ENCODE data around the gene GSDMA.

Gene GSDMA

DNA sequence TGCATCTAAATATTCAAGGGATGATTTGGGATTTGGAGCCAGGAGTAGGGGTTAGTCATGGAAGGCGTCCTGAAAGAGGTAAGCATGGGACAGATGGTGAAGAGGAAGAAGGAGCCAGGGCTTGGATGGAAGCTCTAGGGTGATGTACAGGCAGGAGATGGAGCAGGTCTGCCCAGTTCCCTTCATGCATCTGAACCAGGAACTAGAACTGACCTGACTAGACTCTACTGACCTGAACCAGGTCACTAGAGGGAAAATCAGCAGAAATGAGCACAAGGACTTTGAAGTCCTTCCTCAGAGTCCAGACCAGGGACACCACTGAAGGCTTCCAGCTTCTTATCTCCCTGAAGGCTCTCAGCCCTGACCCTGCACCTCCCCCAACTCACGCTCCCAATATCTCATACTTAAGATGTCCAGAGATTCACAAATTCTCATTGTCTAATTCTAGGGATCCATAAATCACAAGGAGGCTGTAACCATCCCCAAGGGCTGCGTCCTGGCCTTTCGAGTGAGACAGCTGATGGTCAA lies 8.3 kb downstream of the GSDMA start:
- TF ChIP-seq, protein P1, sequence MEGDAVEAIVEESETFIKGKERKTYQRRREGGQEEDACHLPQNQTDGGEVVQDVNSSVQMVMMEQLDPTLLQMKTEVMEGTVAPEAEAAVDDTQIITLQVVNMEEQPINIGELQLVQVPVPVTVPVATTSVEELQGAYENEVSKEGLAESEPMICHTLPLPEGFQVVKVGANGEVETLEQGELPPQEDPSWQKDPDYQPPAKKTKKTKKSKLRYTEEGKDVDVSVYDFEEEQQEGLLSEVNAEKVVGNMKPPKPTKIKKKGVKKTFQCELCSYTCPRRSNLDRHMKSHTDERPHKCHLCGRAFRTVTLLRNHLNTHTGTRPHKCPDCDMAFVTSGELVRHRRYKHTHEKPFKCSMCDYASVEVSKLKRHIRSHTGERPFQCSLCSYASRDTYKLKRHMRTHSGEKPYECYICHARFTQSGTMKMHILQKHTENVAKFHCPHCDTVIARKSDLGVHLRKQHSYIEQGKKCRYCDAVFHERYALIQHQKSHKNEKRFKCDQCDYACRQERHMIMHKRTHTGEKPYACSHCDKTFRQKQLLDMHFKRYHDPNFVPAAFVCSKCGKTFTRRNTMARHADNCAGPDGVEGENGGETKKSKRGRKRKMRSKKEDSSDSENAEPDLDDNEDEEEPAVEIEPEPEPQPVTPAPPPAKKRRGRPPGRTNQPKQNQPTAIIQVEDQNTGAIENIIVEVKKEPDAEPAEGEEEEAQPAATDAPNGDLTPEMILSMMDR (IDR thresholded peaks at IDR 0.05; ENCODE audit: insufficient read depth, low read depth, low read length, missing control alignments), result no peak
- H3K4me3 ChIP-seq (ENCODE audit: low read length), result no peak overlapping the region
- DNase-seq (ENCODE audit: low read depth), result no peak

- H3K4me3 ChIP-seq (ENCODE audit: low read length), result no peak overlapping the region
- no peak for DNase-seq (ENCODE audit: low read depth)
- TF ChIP-seq, protein P1 (IDR thresholded peaks at IDR 0.05; ENCODE audit: insufficient read depth, low read depth, low read length, missing control alignments), result no peak
These were observed 9.5 kb downstream of the GSDMA start for GRCh38 chr17:39972271-39972670.

DNA sequence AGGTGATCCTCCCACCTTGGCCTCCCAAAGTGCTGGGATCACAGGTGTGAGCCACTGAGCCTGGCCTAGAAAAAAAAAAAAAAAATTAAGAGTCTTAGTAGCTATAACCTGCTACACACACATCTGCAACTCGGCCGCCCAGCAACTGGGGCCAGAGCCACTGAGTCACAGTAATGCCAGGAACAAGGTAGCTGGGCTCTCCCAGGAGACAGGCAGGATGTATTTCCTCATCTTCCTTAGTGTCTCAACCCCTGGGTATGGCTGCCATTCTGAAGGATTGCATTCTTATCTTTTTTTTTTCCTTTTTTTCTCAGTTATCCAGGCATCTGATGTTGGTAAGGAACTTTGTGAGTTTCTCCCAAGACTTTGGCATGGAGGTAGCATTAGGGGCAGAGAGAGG lies 10.7 kb downstream of the GSDMA start:
- TF ChIP-seq, protein P1 (IDR thresholded peaks at IDR 0.05; ENCODE audit: insufficient read depth, low read depth, low read length, missing control alignments), result no peak
- H3K4me3 ChIP-seq (ENCODE audit: low read length), result no peak overlapping the region
- peak; percentile 86 for DNase-seq (ENCODE audit: low read depth)

DNA sequence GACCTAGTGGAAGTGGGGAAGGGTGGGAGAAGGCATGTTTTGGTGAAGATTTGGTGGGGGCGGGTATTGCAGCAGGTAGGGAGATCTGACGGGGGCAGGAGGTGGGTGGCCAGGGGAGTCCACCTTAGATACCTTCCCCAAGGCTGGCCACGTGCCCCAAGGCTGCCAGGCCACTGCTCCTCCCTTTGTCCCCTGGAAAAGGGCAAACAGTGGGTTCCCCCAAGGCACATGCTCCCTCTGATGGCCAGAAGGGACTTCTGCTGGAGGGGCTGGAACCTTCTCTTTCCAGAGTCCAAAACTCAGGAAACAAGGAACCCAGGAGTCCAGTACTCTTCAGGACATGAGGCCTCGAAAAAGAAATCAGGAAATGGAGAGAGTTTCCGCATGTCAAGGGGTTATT lies 11.6 kb downstream of the GSDMA start:
- TF ChIP-seq, protein P1 (IDR thresholded peaks at IDR 0.05; ENCODE audit: insufficient read depth, low read depth, low read length, missing control alignments), result no peak
- no peak for DNase-seq (ENCODE audit: low read depth)
- no peak overlapping the region for H3K4me3 ChIP-seq (ENCODE audit: low read length)

DNA sequence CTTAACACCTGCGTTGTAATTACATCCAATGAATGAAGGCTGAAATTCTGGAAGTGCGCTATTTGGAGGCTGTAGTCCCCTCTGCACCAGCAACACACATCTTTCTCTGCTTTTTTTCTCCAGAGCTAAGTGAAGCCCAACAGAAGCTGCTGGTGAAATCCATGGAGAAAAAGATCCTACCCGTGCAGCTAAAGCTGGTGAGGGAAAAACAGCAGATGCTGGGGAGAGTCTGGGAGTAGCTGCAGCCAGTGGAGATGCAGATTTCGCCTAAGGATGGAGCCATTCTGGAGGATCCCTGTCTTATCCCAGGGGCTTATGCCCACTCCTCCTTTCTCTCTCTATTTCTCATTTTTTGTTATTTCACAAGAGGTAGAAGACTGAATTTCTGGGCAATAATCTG lies 13.0 kb downstream of the GSDMA start:
- H3K4me3 ChIP-seq (ENCODE audit: low read length), result no peak overlapping the region
- DNase-seq (ENCODE audit: low read depth), result no peak
- TF ChIP-seq, protein P1 (IDR thresholded peaks at IDR 0.05; ENCODE audit: insufficient read depth, low read depth, low read length, missing control alignments), result no peak

DNA sequence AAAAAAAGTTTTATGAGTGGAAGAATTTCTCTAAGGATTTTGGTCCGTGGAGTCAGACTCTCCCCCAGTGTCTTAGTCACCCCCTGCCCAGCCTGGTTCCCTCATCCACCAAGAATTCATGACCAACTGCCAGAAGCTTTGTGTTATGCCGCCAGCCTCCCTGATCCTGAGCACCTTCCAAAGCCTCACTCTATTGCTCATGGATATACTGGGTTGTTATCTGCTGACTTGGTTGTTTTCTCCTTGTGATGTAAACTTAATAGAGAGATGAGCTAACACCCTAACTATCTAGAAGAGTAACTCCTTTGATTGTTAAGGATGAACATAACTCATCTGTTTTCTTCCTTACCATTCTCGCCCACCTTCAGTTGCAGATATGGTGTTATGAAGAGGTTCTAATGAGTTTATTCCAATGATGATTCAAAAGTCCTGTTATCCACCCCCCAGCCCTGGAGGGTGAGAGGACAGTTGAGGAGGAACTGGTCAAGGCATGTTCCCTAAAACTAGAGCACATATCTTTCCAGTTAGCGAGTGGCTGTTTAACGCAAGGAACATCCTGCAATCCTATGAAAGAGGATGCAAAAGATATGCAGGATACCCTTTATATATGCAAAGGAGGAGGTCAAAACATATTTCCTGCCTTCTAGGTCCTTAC lies 16.3 kb downstream of the GSDMA start:
- TF ChIP-seq, protein P1 (IDR thresholded peaks at IDR 0.05; ENCODE audit: insufficient read depth, low read depth, low read length, missing control alignments), result no peak
- peak; percentile 98 for DNase-seq (ENCODE audit: low read depth)
- no peak overlapping the region for H3K4me3 ChIP-seq (ENCODE audit: low read length)

GRCh38 chr17:39979893-39980350 lies 17.1 kb downstream of the GSDMA start:
- peak; percentile 35 for DNase-seq (ENCODE audit: low read depth)
- TF ChIP-seq, protein P1 (IDR thresholded peaks at IDR 0.05; ENCODE audit: insufficient read depth, low read depth, low read length, missing control alignments), result no peak
- peak overlapping the region; percentile 67 for H3K4me3 ChIP-seq (ENCODE audit: low read length)
